ENCODE measurements around the gene TFPI.

The TFPI gene

GRCh38 chr2:187500585-187501359 lies 53.5 kb downstream of the TFPI start:
- POLR2A ChIA-PET = no interaction called here

GRCh38 chr2:187499941-187500532 lies 54.2 kb downstream of the TFPI start:
- ChIA-PET CTCF (interaction anchor here (0.6 to 2.9 kb wide), 38 partner anchors 9 to 1944 kb away, joined by 3 to 89 read pairs (median 4); partner anchors contain the start of gene CALCRL), POLR2A (no interaction called here)
- TF ChIP-seq, protein P1, sequence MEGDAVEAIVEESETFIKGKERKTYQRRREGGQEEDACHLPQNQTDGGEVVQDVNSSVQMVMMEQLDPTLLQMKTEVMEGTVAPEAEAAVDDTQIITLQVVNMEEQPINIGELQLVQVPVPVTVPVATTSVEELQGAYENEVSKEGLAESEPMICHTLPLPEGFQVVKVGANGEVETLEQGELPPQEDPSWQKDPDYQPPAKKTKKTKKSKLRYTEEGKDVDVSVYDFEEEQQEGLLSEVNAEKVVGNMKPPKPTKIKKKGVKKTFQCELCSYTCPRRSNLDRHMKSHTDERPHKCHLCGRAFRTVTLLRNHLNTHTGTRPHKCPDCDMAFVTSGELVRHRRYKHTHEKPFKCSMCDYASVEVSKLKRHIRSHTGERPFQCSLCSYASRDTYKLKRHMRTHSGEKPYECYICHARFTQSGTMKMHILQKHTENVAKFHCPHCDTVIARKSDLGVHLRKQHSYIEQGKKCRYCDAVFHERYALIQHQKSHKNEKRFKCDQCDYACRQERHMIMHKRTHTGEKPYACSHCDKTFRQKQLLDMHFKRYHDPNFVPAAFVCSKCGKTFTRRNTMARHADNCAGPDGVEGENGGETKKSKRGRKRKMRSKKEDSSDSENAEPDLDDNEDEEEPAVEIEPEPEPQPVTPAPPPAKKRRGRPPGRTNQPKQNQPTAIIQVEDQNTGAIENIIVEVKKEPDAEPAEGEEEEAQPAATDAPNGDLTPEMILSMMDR (IDR thresholded peaks at IDR 0.05; ENCODE audit: control extremely low read depth, extremely low read depth, low read depth, missing control alignments) = peak; percentile 80
- DNase-seq (ENCODE audit: extremely low spot score) = peak; percentile 26

More at GRCh38 chr2:187500585-187501359, 53.5 kb downstream of the TFPI start:
- DNase-seq (ENCODE audit: extremely low spot score) = no peak
- CTCF ChIA-PET = interaction anchor here (0.6 to 2.9 kb wide), 39 partner anchors 9 to 1943 kb away, joined by 3 to 89 read pairs (median 5); partner anchors contain the start of gene CALCRL
- TF ChIP-seq, protein P1 (IDR thresholded peaks at IDR 0.05; ENCODE audit: control extremely low read depth, extremely low read depth, low read depth, missing control alignments) = no peak

- TF ChIP-seq, protein P1 (IDR thresholded peaks at IDR 0.05; ENCODE audit: control extremely low read depth, extremely low read depth, low read depth, missing control alignments) = peak; percentile 40
- ChIA-PET CTCF (interaction anchor here (2.4 to 2.9 kb wide), 2 partner anchors 21 to 84 kb away, joined by 10 to 89 read pairs; no protein-coding TSS in a partner anchor), POLR2A (no interaction called here)
- no peak for DNase-seq (ENCODE audit: extremely low spot score)
Observed at GRCh38 chr2:187497858-187498463, 56.3 kb downstream of the TFPI start.

- DNase-seq (ENCODE audit: extremely low spot score) = no peak
- ChIA-PET POLR2A (no interaction called here), CTCF (no interaction called here)
- TF ChIP-seq, protein P1 (IDR thresholded peaks at IDR 0.05; ENCODE audit: control extremely low read depth, extremely low read depth, low read depth, missing control alignments) = no peak
Observed at GRCh38 chr2:187497140-187497539, 57.1 kb downstream of the TFPI start.

- POLR2A ChIA-PET = no interaction called here
- DNase-seq (ENCODE audit: extremely low spot score) = no peak
- CTCF ChIA-PET = interaction anchor here (4.3 kb wide), 1 partner anchor 85 kb away, joined by 21 read pairs; no protein-coding TSS in a partner anchor
- TF ChIP-seq, protein P1 (IDR thresholded peaks at IDR 0.05; ENCODE audit: control extremely low read depth, extremely low read depth, low read depth, missing control alignments) = no peak
Observed at GRCh38 chr2:187495324-187495723, 58.9 kb downstream of the TFPI start.

GRCh38 chr2:187493877-187494568 lies 60.2 kb downstream of the TFPI start:
- DNase-seq (ENCODE audit: extremely low spot score) = no peak
- TF ChIP-seq, protein P1 (IDR thresholded peaks at IDR 0.05; ENCODE audit: control extremely low read depth, extremely low read depth, low read depth, missing control alignments) = no peak
- ChIA-PET CTCF (interaction anchor here (4.3 kb wide), 1 partner anchor 87 kb away, joined by 21 read pairs; no protein-coding TSS in a partner anchor), POLR2A (no interaction called here)

Data from GM10248 (cell line).